Measurements from ENCODE around the gene PARP11. TPM values are rescaled to one million over a fixed set of nuclear protein-coding genes. Genes with fewer than 3 reads are reported as not detected.

PARP11 gene
- total RNA-seq, 1 experiment from 2014 or later: 10.3 TPM

GRCh38 chr12:3775385-3776035, 97.7 kb downstream of the PARP11 start:
- Mint-ChIP-seq H3K4me3 (ENCODE audit: unreplicated experiment) (no peak overlapping the region), H3K9me3 (ENCODE audit: unreplicated experiment) (peaks cover 7% of the 10 kb centered on the region), H3K27ac (ENCODE audit: low read depth, unreplicated experiment) (no peak overlapping the region), H3K27me3 (ENCODE audit: insufficient read depth, unreplicated experiment) (no peaks in the 10 kb centered on the region), H3K4me1 (ENCODE audit: insufficient read depth, unreplicated experiment) (no peaks in the 10 kb centered on the region), H3K36me3 (ENCODE audit: insufficient read depth, unreplicated experiment) (no peaks in the 10 kb centered on the region)
- no TSS peak for BruUV-seq (replicated peaks)
- intact Hi-C loops (cut with micrococcal nuclease): loop anchor here (2.0 to 10.0 kb wide), 3 partner anchors 121 to 701 kb away; partner anchors contain the start of gene TSPAN9
- no peak for DNase-seq (ENCODE audit: unreplicated experiment)
- TF ChIP-seq CTCF (IDR thresholded peaks at IDR 0.05; ENCODE audit: unreplicated experiment): no peak
- POLR2A ChIA-PET: no interaction called here
- CTCF ChIA-PET: interaction anchor here (0.9 to 9.8 kb wide), 4 partner anchors 25 to 476 kb away, joined by 3 to 188 read pairs (median 11); no protein-coding TSS in a partner anchor

- no peaks in the 10 kb centered on the region for H3K36me3 Mint-ChIP-seq (ENCODE audit: insufficient read depth, unreplicated experiment)
- peak; percentile 27 for DNase-seq (ENCODE audit: unreplicated experiment)
- POLR2A ChIA-PET: interaction anchor here (0.7 to 1.6 kb wide), 3 partner anchors 32 to 473 kb away, joined by 3 to 7 read pairs (median 3); no protein-coding TSS in a partner anchor
- H3K4me3 Mint-ChIP-seq (ENCODE audit: unreplicated experiment): no peak overlapping the region
- H3K4me1 Mint-ChIP-seq (ENCODE audit: insufficient read depth, unreplicated experiment): no peaks in the 10 kb centered on the region
- intact Hi-C loops (cut with micrococcal nuclease): loop anchor here (10.0 kb wide), 2 partner anchors 318 to 698 kb away; partner anchors contain the start of gene TSPAN9
- H3K9me3 Mint-ChIP-seq (ENCODE audit: unreplicated experiment): peaks cover 7% of the 10 kb centered on the region
- CTCF ChIA-PET: interaction anchor here (0.6 to 9.8 kb wide), 8 partner anchors 31 to 699 kb away, joined by 3 to 188 read pairs (median 4); no protein-coding TSS in a partner anchor
- no TSS peak for BruUV-seq (replicated peaks)
- no peak overlapping the region for H3K27ac Mint-ChIP-seq (ENCODE audit: low read depth, unreplicated experiment)
- TF ChIP-seq CTCF (IDR thresholded peaks at IDR 0.05; ENCODE audit: unreplicated experiment): no peak
- H3K27me3 Mint-ChIP-seq (ENCODE audit: insufficient read depth, unreplicated experiment): no peaks in the 10 kb centered on the region
These were observed 100.8 kb downstream of the PARP11 start for GRCh38 chr12:3772380-3772779.

GRCh38 chr12:3771853-3772252, 101.3 kb downstream of the PARP11 start:
- POLR2A ChIA-PET: interaction anchor here (0.8 kb wide), 1 partner anchor 248 kb away, joined by 3 read pairs; no protein-coding TSS in a partner anchor
- TF ChIP-seq CTCF (IDR thresholded peaks at IDR 0.05; ENCODE audit: unreplicated experiment): no peak
- no peaks in the 10 kb centered on the region for H3K36me3 Mint-ChIP-seq (ENCODE audit: insufficient read depth, unreplicated experiment)
- intact Hi-C loops (cut with micrococcal nuclease): loop anchor here (10.0 kb wide), 2 partner anchors 317 to 697 kb away; partner anchors contain the start of gene TSPAN9
- no peaks in the 10 kb centered on the region for H3K27me3 Mint-ChIP-seq (ENCODE audit: insufficient read depth, unreplicated experiment)
- H3K4me1 Mint-ChIP-seq (ENCODE audit: insufficient read depth, unreplicated experiment): no peaks in the 10 kb centered on the region
- DNase-seq (ENCODE audit: unreplicated experiment): no peak
- H3K4me3 Mint-ChIP-seq (ENCODE audit: unreplicated experiment): no peak overlapping the region
- H3K9me3 Mint-ChIP-seq (ENCODE audit: unreplicated experiment): peaks cover 7% of the 10 kb centered on the region
- CTCF ChIA-PET: interaction anchor here (0.6 to 9.8 kb wide), 9 partner anchors 32 to 698 kb away, joined by 3 to 188 read pairs (median 4); no protein-coding TSS in a partner anchor
- no TSS peak for BruUV-seq (replicated peaks)
- no peak overlapping the region for H3K27ac Mint-ChIP-seq (ENCODE audit: low read depth, unreplicated experiment)

GRCh38 chr12:3770891-3771290, 102.3 kb downstream of the PARP11 start:
- H3K27me3 Mint-ChIP-seq (ENCODE audit: insufficient read depth, unreplicated experiment): no peaks in the 10 kb centered on the region
- intact Hi-C loops (cut with micrococcal nuclease): loop anchor here (10.0 kb wide), 2 partner anchors 316 to 696 kb away; partner anchors contain the start of gene TSPAN9
- H3K9me3 Mint-ChIP-seq (ENCODE audit: unreplicated experiment): peaks cover 14% of the 10 kb centered on the region
- H3K27ac Mint-ChIP-seq (ENCODE audit: low read depth, unreplicated experiment): peak overlapping the region; percentile 80
- no TSS peak for BruUV-seq (replicated peaks)
- no peak overlapping the region for H3K4me3 Mint-ChIP-seq (ENCODE audit: unreplicated experiment)
- ChIA-PET CTCF (interaction anchor here (0.8 to 9.8 kb wide), 4 partner anchors 13 to 471 kb away, joined by 3 to 188 read pairs (median 5); no protein-coding TSS in a partner anchor), POLR2A (interaction anchor here (0.6 to 1.7 kb wide), 3 partner anchors 23 to 470 kb away, joined by 3 to 7 read pairs (median 3); no protein-coding TSS in a partner anchor)
- TF ChIP-seq CTCF (IDR thresholded peaks at IDR 0.05; ENCODE audit: unreplicated experiment): no peak
- peak; percentile 88 for DNase-seq (ENCODE audit: unreplicated experiment)
- H3K36me3 Mint-ChIP-seq (ENCODE audit: insufficient read depth, unreplicated experiment): no peaks in the 10 kb centered on the region
- H3K4me1 Mint-ChIP-seq (ENCODE audit: insufficient read depth, unreplicated experiment): no peaks in the 10 kb centered on the region
